Ishikawa (cell line): ENCODE data around the gene NCK1.

Experiments used
- CEBPB ChIP-seq: IDR thresholded peaks from 2 replicates; pipeline ENCODE4 v1.6.1; 2012
- CREB1 ChIP-seq: IDR thresholded peaks from 2 replicates; pipeline ENCODE4 v1.6.1; 2012; ENCODE audit warnings: low read depth
- EGR1 ChIP-seq: IDR thresholded peaks from 2 replicates; pipeline ENCODE4 v1.6.1; 2012
- EP300 ChIP-seq: IDR thresholded peaks from 2 replicates; pipeline ENCODE4 v1.6.1; 2012; ENCODE audit warnings: borderline replicate concordance
- FOXM1 ChIP-seq: IDR thresholded peaks from 2 replicates; pipeline ENCODE4 v1.6.1; 2012; ENCODE audit warnings: low read depth, borderline replicate concordance
- NFIC ChIP-seq: IDR thresholded peaks from 2 replicates; pipeline ENCODE4 v1.6.1; 2012
- RAD21 ChIP-seq: IDR thresholded peaks from 2 replicates; pipeline ENCODE4 v1.6.1; 2012; ENCODE audit warnings: low read depth
- TAF1 ChIP-seq: IDR thresholded peaks from 2 replicates; pipeline ENCODE4 v1.6.1; 2012; ENCODE audit warnings: low read depth, mild to moderate bottlenecking
- TCF12 ChIP-seq: IDR thresholded peaks from 2 replicates; pipeline ENCODE4 v1.6.1; 2012; ENCODE audit warnings: low read depth
- TEAD4 ChIP-seq: IDR thresholded peaks from 2 replicates; pipeline ENCODE4 v1.6.1; 2012
- YY1 ChIP-seq: IDR thresholded peaks from 2 replicates; pipeline ENCODE4 v1.6.1; 2012; ENCODE audit warnings: low read depth
- ZBTB7A ChIP-seq: IDR thresholded peaks from 2 replicates; pipeline ENCODE4 v1.6.1; 2012; ENCODE audit warnings: low read depth
- TF ChIP-seq, protein P1 (sequence below): IDR thresholded peaks from 2 replicates; pipeline ENCODE4 v1.6.1; 2012; ENCODE audit warnings: low read depth, mild to moderate bottlenecking
- TF ChIP-seq, protein P2 (sequence below): IDR thresholded peaks from 2 replicates; pipeline ENCODE4 v1.6.1; 2012
- TF ChIP-seq, protein P3 (sequence below): IDR thresholded peaks from 2 replicates; pipeline ENCODE4 v1.6.1; 2012

Gene NCK1

DNA sequence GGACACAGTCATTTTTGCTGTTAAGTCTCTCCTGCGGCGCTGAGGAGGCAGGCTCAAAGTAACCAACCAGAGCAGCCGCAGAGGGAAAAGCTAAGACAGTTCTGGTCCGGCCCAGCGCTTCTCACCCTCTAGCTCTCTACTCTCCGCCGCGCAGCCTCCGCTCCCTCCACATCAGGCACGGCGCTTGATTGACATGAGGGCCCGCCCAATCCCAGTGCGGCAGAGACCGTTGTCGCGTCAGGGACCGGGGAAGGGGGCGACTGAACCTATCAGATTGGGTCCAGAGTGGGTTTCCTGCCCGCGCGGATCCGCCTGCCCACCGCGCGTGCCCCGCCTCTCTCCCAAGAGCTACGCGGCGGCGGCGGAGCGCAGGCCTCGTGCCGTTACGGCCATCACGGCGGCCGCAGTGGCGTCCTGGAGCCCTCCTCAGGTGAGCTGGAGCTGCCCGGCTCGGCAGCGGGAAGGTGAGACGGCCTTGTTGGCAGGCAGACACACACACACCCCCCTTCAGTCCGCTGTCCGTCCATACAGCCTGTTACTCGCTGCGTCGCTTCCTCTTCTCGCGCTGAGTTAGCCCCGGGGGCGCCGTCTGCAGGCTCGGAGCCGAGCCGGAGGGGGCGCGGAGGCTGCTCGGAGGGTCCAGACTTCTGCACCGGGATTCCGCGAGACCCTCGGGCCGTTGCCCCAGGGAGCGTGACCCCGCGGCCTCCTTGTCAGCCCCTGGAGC, at the start of gene NCK1:
TSS of gene NCK1 (plus strand) at position 319 of the 727 bp plus-strand sequence. CDS start 65,794 bp downstream, outside the sequence.
- TF ChIP-seq YY1 (peak; percentile 80), ZBTB7A (no peak), NFIC (peak; percentile 26; the same call in 1 of the 2 replicates), TCF12 (peak; percentile 64; the same call in 1 of the 2 replicates), EP300 (no peak; the same call in 1 of the 2 replicates), TEAD4 (no peak; the same call in 1 of the 2 replicates), CEBPB (no peak; the same call in 1 of the 2 replicates), TAF1 (peak; percentile 81), EGR1 (no peak), FOXM1 (no peak), CREB1 (peak; percentile 70), RAD21 (peak; percentile 18; the same call in 1 of the 2 replicates)
- TF ChIP-seq, protein P1, sequence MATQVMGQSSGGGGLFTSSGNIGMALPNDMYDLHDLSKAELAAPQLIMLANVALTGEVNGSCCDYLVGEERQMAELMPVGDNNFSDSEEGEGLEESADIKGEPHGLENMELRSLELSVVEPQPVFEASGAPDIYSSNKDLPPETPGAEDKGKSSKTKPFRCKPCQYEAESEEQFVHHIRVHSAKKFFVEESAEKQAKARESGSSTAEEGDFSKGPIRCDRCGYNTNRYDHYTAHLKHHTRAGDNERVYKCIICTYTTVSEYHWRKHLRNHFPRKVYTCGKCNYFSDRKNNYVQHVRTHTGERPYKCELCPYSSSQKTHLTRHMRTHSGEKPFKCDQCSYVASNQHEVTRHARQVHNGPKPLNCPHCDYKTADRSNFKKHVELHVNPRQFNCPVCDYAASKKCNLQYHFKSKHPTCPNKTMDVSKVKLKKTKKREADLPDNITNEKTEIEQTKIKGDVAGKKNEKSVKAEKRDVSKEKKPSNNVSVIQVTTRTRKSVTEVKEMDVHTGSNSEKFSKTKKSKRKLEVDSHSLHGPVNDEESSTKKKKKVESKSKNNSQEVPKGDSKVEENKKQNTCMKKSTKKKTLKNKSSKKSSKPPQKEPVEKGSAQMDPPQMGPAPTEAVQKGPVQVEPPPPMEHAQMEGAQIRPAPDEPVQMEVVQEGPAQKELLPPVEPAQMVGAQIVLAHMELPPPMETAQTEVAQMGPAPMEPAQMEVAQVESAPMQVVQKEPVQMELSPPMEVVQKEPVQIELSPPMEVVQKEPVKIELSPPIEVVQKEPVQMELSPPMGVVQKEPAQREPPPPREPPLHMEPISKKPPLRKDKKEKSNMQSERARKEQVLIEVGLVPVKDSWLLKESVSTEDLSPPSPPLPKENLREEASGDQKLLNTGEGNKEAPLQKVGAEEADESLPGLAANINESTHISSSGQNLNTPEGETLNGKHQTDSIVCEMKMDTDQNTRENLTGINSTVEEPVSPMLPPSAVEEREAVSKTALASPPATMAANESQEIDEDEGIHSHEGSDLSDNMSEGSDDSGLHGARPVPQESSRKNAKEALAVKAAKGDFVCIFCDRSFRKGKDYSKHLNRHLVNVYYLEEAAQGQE: no peak
- TF ChIP-seq, protein P2, sequence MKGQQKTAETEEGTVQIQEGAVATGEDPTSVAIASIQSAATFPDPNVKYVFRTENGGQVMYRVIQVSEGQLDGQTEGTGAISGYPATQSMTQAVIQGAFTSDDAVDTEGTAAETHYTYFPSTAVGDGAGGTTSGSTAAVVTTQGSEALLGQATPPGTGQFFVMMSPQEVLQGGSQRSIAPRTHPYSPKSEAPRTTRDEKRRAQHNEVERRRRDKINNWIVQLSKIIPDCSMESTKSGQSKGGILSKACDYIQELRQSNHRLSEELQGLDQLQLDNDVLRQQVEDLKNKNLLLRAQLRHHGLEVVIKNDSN: peak; percentile 42
- TF ChIP-seq, protein P3, sequence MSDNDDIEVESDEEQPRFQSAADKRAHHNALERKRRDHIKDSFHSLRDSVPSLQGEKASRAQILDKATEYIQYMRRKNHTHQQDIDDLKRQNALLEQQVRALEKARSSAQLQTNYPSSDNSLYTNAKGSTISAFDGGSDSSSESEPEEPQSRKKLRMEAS: peak; percentile 98

DNA sequence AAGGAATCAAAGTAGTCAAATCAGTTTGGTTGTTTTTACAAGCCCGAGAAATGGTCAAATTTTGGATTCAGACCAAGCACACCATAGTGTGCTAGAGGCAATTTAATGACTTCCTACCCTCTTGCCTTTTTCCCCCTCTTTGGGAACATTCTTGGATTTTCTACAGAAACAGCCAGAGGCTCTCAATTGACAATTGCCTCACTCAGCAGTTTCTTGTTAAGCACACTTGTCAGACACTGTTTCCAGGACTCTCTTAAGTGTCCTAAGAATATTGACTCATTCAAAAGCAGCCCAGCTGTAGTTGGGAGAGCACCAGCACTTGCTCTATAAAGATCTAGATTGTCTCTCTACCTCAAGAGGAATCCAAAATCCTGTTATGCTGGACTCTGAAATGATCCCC, 44.6 kb upstream of the NCK1 start:
- TF ChIP-seq EP300: no peak
- no peak for TF ChIP-seq YY1
- TF ChIP-seq, protein P1: no peak
- TF ChIP-seq NFIC: no peak
- TF ChIP-seq ZBTB7A: no peak
- TF ChIP-seq CREB1: no peak
- no peak for TF ChIP-seq CEBPB
- no peak for TF ChIP-seq FOXM1
- no peak for TF ChIP-seq TAF1
- TF ChIP-seq EGR1: no peak
- no peak for TF ChIP-seq RAD21
- TF ChIP-seq, protein P2: no peak
- TF ChIP-seq TCF12: no peak
- no peak for TF ChIP-seq TEAD4
- TF ChIP-seq, protein P3: no peak

DNA sequence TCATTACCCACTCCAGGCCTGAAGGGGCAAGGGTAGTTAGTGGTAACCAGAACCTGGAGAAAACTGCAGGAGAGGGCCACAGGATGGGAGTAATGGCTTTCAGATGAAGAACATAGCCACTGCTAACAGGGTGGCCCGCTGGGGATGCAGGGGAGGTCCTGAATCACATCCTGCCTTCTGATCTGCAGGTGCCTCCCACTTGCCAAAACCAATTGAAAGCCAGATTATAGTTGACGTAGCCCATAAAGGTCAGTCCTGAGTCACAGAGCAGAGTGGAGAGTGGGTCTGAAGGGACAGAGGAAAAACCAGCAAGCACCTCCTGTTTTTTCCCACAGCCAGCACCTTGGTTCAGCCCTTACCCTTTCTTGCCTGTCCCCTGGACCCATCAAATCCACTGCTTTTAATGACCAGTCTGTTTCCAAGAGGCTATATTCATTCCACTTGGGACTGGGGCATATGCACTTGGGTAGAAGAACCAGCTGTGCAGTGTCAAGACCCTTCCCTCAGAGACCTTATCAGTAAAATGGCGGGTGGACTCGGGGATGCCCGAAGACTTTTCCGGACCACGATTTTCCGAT, 43.7 kb upstream of the NCK1 start:
- no peak for TF ChIP-seq TEAD4
- peak; percentile 57 for TF ChIP-seq TAF1
- TF ChIP-seq, protein P3: no peak
- no peak for TF ChIP-seq EP300
- no peak for TF ChIP-seq NFIC
- TF ChIP-seq, protein P2: no peak
- TF ChIP-seq FOXM1: no peak
- TF ChIP-seq CREB1: peak; percentile 31; the same call in 1 of the 2 replicates
- TF ChIP-seq EGR1: no peak
- peak; percentile 64 for TF ChIP-seq YY1
- no peak for TF ChIP-seq ZBTB7A
- TF ChIP-seq CEBPB: no peak
- TF ChIP-seq RAD21: no peak; the same call in 1 of the 2 replicates
- TF ChIP-seq, protein P1: no peak
- TF ChIP-seq TCF12: peak; percentile 12; the same call in 1 of the 2 replicates
